Lower leg skin (tissue), 4 donors: ENCODE results near the gene LIN52. TPM values are rescaled to one million over a fixed set of nuclear protein-coding genes. Genes with fewer than 3 reads are reported as not detected.
A peak's percentile ranks its signal among the peaks of the same experiment; 100 is the strongest.

ENCODE experiments used
- DNase-seq, 2 donors: peaks; one replicate each; pipeline ENCODE4 v3.0.0-alpha.2; 2019; ENCODE audit warnings: low spot score in 2 of 2
- H3K4me3 ChIP-seq: fragments of 200-600 bp; sonication (generic); 2 replicates; pipeline ENCODE4 v1.5.1; 2017; ENCODE audit warnings: mild to moderate bottlenecking, low read depth; ENCODE audit not compliant: poor library complexity, severe bottlenecking
- CTCF ChIP-seq, 3 donors: fragments of 450-650 bp; IDR thresholded peaks; one replicate each; pipeline ENCODE4 v1.5.1; 2016; ENCODE audit warnings: antibody characterized with exemption in 3 of 3, mild to moderate bottlenecking in 3 of 3, moderate library complexity in 2 of 3
- POLR2A ChIP-seq, 2 donors: fragments of 450-650 bp; IDR thresholded peaks; one replicate each; pipeline ENCODE4 v1.6.1; 2016 to 2017; ENCODE audit warnings: antibody characterized with exemption in 2 of 2, mild to moderate bottlenecking in 1 of 2, moderate library complexity in 1 of 2
- WGBS, 2 donors: methylation state at CpG; one replicate each; pipeline ENCODE4 v1.1.5; 2018; 5-methylcytosine and 5-hydroxymethylcytosine counted together
- intact Hi-C: fragments of 100-400 bp; cut with DNase I; formaldehyde crosslinking; loops from one replicate; pipeline ENCODE4 v1.15.0; 2023; ENCODE audit warnings: low total_unique reads
- total RNA-seq, 4 donors: library from RNA; depleted of rRNA; stranded (reverse); fragments of >200 nt; gene quantifications; one replicate each; pipeline ENCODE4 v1.1.0, GENCODE V29; 2016

The LIN52 gene
- total RNA-seq, 4 donors from 2014 or later: 5.6 to 7.9 (median 5.8) TPM

GRCh38 chr14:74141703-74142102, 56.9 kb downstream of the LIN52 start:
- intact Hi-C loops: no loop called here
- H3K4me3 ChIP-seq: no peak overlapping the region
- 49 to 61% methylated on average over 3 of the region's 3 CpGs for WGBS, 2 donors
- TF ChIP-seq POLR2A (IDR thresholded peaks at IDR 0.05) (no peak), CTCF (IDR thresholded peaks at IDR 0.05) (no peak)
- peak in 1 of 2 donors; percentile 17 for DNase-seq

DNA sequence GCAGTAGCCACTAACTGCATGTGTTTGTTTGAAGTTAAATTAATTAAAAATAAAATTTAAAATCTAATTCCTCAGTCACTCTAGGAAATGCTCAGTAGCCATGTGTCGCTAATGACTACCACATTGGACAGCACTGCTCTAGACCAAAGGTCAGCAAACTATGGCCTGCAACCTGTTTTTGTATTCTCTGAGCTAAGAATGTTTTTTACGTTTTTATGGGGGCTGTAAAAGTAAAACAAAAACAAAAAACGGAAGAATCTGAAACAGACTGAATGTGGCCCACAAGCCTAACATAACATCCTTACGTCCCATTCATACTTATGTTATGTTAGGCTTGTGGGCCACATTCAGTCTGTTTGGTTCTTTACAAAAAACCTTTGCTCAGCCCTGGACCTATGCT, 57.8 kb downstream of the LIN52 start:
- TF ChIP-seq CTCF (IDR thresholded peaks at IDR 0.05): no peak
- TF ChIP-seq POLR2A (IDR thresholded peaks at IDR 0.05): no peak
- no peak overlapping the region for H3K4me3 ChIP-seq
- DNase-seq: no peak
- intact Hi-C loops: no loop called here
- 83 to 91% methylated on average over 4 of the region's 4 CpGs for WGBS, 2 donors

DNA sequence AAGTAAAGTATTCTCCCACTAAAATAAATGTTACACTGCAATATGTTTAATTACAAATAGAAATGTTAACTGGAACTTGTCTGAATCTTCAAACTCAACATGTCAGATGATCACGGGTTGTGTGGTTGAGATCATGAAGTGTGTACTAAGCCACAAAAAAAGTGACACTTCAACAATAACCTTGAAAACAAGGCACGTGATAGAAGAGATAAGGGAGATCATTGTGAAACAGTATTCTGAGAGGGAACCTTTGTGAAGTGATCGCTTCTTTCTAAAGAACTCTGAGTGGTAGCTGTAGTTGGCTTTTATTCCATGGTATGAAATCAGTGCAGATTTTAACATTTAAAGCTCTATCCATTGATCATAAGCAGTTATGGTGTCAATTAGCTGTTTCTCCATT, 60.0 kb downstream of the LIN52 start:
- no peak for TF ChIP-seq CTCF (IDR thresholded peaks at IDR 0.05)
- no peak for TF ChIP-seq POLR2A (IDR thresholded peaks at IDR 0.05)
- DNase-seq: no peak

DNA sequence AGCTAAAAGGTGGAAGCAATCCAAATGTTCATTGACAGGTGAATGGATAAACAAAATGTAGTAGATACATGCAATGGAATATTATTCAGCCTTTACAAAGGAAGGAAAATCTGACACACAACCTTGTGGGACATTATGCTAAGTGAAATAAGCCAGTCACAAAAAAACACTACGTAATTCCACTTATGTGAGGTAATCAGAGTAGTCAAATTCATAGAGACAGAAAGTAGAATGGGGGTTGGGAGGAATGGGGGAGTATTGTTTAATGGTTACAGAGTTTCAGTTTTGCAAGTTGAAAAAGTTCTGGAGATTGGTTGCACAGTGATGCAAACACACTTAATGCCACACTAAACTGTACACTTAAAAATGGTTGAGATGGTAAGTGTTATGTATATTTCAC, 62.8 kb downstream of the LIN52 start:
- intact Hi-C loops: no loop called here
- DNase-seq: no peak
- H3K4me3 ChIP-seq: no peak overlapping the region
- no peak for TF ChIP-seq CTCF (IDR thresholded peaks at IDR 0.05)
- TF ChIP-seq POLR2A (IDR thresholded peaks at IDR 0.05): no peak
- 93 to 100% methylated on average over 1 of the region's 1 CpG for WGBS, 2 donors

More for the DNA sequence above, 60.0 kb downstream of the LIN52 start:
- intact Hi-C loops: no loop called here
- 90 to 95% methylated on average over 3 of the region's 3 CpGs for WGBS, 2 donors
- H3K4me3 ChIP-seq: no peak overlapping the region

GRCh38 chr14:74148705-74149104, 63.9 kb downstream of the LIN52 start:
- TF ChIP-seq POLR2A (IDR thresholded peaks at IDR 0.05) (no peak), CTCF (IDR thresholded peaks at IDR 0.05) (no peak)
- no peak overlapping the region for H3K4me3 ChIP-seq
- no peak for DNase-seq
- intact Hi-C loops: no loop called here
- 79 to 95% methylated on average over 2 of the region's 2 CpGs for WGBS, 2 donors

DNA sequence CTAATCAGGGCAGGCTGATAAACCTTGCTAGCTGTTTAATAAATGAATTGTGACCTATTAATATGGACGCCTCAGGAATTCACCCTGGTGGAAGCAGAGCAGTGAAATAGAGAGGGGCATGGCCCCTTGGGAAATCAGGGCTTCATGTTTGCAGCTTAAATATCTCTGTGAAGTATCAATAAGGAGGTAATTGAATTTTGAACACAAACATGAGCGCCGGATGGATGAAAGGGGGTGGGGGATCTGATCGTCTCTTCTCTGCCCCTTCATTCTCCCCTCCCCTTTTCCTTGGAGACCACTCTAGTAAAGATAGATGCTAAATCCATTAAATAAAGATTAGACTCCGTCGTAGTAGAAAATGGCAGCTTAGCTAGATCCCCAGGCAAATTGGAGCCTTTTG, 70.5 kb downstream of the LIN52 start:
- H3K4me3 ChIP-seq: no peak overlapping the region
- TF ChIP-seq CTCF (IDR thresholded peaks at IDR 0.05): no peak
- TF ChIP-seq POLR2A (IDR thresholded peaks at IDR 0.05): no peak
- WGBS, 2 donors: 79 to 80% methylated on average over 6 of the region's 6 CpGs
- DNase-seq: no peak
- intact Hi-C loops: no loop called here
